Naive thymus-derived CD8-positive, alpha-beta T cell (primary cell): ENCODE data around the gene DUSP1. TPM values are rescaled to one million over a fixed set of nuclear protein-coding genes. Genes with fewer than 3 reads are reported as not detected.
A peak's percentile ranks its signal among the peaks of the same experiment; 100 is the strongest.
"Not testable (repeated sequence)": the region's sequence is repeated elsewhere in the genome, so short reads cannot be mapped to it uniquely, and the experiment has no call there.

ENCODE experiments used
- ATAC-seq, 2 donors: fragments of 150-1000 bp; cut with Tn5 transposase in 1 of 2; sonication (Bioruptor Pico), chemical (Tn5 transposase) in 1 of 2; 1 replicate in 1 of 2; 2 replicates in 1 of 2; pipeline ENCODE4 v1.10.0; 2021; ENCODE audit warnings: mild to moderate bottlenecking in 2 of 2, moderate library complexity in 2 of 2
- POLR2A ChIA-PET: fragments of 350-600 bp; sonication (Branson Sonifier 250); formaldehyde crosslinking; loops from one replicate; lab custom pipeline; 2021; ENCODE audit warnings: antibody characterized with exemption; lab: Charles Lee
- DNase-seq, 10 donors: peaks; one replicate each; pipeline versions ENCODE4 v3.0.0 to v3.0.0-alpha.2; 2020 to 2022
- H3K27ac Mint-ChIP-seq, 10 donors: one replicate each; pipeline ENCODE4 v1.8.0; 2020 to 2022; ENCODE audit warnings: mild to moderate bottlenecking in 10 of 10, mixed read lengths in 10 of 10, moderate library complexity in 4 of 10, inconsistent platforms in 1 of 10
- H3K27me3 Mint-ChIP-seq, 5 donors: one replicate each; pipeline ENCODE4 v1.8.0; 2021 to 2022; ENCODE audit warnings: mixed read lengths in 5 of 5
- H3K36me3 Mint-ChIP-seq, 3 donors: one replicate each; pipeline ENCODE4 v1.8.0; 2020 to 2022; ENCODE audit warnings: mixed read lengths in 3 of 3, mild to moderate bottlenecking in 2 of 3, inconsistent platforms in 1 of 3
- H3K4me1 Mint-ChIP-seq, 4 donors: one replicate each; pipeline ENCODE4 v1.8.0; 2021 to 2022; ENCODE audit warnings: mixed read lengths in 4 of 4
- H3K4me3 Mint-ChIP-seq, 10 donors: one replicate each; pipeline ENCODE4 v1.8.0; 2020 to 2022; ENCODE audit warnings: mild to moderate bottlenecking in 10 of 10, mixed read lengths in 10 of 10, moderate library complexity in 6 of 10, inconsistent platforms in 1 of 10
- H3K9me3 Mint-ChIP-seq, 9 donors: one replicate each; pipeline ENCODE4 v1.8.0; 2020 to 2022; ENCODE audit warnings: mixed read lengths in 9 of 9, mild to moderate bottlenecking in 3 of 9, inconsistent platforms in 1 of 9, moderate library complexity in 1 of 9
- polyA plus RNA-seq, 3 donors: library from polyadenylated mRNA; unstranded; fragments of 300-500 nt; fragmentation: Illumina TruSeq; gene quantifications; one replicate each; pipeline ENCODE4 v1.2.3, GENCODE V29; 2021
- total RNA-seq, 8 experiments: library from RNA in 2 of 8; stranded (reverse) in 2 of 8; gene quantifications; one replicate each; pipeline ENCODE4 v1.2.3 and lab custom pipeline; 2021 to 2026

Gene DUSP1
- total and polyA plus RNA-seq, 5 experiments from 2014 or later = 23.5 to 660 (median 102) TPM

GRCh38 chr5:172784162-172784561 is 13.2 kb upstream of the DUSP1 start:
- POLR2A ChIA-PET, ATAC-seq: not testable (repeated sequence)

GRCh38 chr5:172783319-172783718 is 12.3 kb upstream of the DUSP1 start:
- H3K27me3 Mint-ChIP-seq, H3K27ac Mint-ChIP-seq, DNase-seq, POLR2A ChIA-PET, H3K9me3 Mint-ChIP-seq, H3K36me3 Mint-ChIP-seq, H3K4me3 Mint-ChIP-seq, ATAC-seq, H3K4me1 Mint-ChIP-seq: not testable (repeated sequence)

More at GRCh38 chr5:172784162-172784561, 13.2 kb upstream of the DUSP1 start:
- H3K4me3 Mint-ChIP-seq, H3K4me1 Mint-ChIP-seq, DNase-seq, H3K27me3 Mint-ChIP-seq, H3K9me3 Mint-ChIP-seq, H3K36me3 Mint-ChIP-seq: not testable (repeated sequence)
- H3K27ac Mint-ChIP-seq = peak overlapping the region in 2 of 10 donors; percentile 3 to 61

GRCh38 chr5:172782169-172783039 is 11.4 kb upstream of the DUSP1 start:
- Mint-ChIP-seq H3K9me3 (no peaks in the 10 kb centered on the region), H3K36me3 (peaks cover 0 to 3% (median 0%) of the 10 kb centered on the region in 3 donors), H3K27me3 (no peaks in the 10 kb centered on the region), H3K4me3 (no peak overlapping the region), H3K27ac (no peak overlapping the region), H3K4me1 (peaks cover 8 to 15% (median 10%) of the 10 kb centered on the region in 4 donors)
- ATAC-seq (no peak), DNase-seq (no peak)
- POLR2A ChIA-PET = no interaction called here

DNA sequence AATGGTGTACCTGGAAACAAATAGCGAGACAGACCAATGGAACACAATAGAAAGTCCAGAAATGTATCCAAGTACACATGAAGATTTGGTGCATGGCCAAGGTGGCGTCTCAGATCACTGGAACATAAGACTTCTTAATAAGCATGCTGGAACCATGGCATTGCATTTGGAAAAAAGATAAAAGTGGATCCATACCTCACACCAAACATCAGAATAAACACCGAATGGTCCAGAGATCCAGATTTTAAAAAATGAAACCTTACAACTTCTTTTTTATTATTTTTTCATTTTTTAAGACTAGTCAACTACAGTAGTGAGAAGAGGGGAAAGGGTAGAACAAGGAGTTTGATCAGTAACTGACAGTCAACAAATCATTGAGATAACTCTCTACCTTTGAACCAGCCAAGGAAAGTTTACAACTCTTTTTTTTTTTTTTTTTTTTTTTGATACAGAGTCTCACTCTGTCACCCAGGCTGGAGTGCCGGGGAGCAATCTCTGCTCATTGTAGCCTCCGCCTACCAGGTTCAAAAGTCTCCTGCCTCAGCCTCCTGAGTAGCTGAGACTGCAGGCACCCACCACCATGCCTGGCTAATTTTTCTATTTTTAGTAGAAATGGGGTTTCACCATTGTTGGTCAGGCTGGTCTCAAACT is 8.8 kb upstream of the DUSP1 start:
- no peaks in the 10 kb centered on the region for H3K9me3 Mint-ChIP-seq
- ATAC-seq (no peak), DNase-seq (no peak)
- H3K27me3 Mint-ChIP-seq = no peaks in the 10 kb centered on the region
- POLR2A ChIA-PET = no interaction called here
- H3K27ac Mint-ChIP-seq = peak overlapping the region in 3 of 10 donors; percentile 19 to 56 (median 20)
- peaks cover 0 to 3% (median 0%) of the 10 kb centered on the region in 3 donors for H3K36me3 Mint-ChIP-seq
- peaks cover 11 to 37% (median 17%) of the 10 kb centered on the region in 4 donors for H3K4me1 Mint-ChIP-seq
- no peak overlapping the region for H3K4me3 Mint-ChIP-seq

DNA sequence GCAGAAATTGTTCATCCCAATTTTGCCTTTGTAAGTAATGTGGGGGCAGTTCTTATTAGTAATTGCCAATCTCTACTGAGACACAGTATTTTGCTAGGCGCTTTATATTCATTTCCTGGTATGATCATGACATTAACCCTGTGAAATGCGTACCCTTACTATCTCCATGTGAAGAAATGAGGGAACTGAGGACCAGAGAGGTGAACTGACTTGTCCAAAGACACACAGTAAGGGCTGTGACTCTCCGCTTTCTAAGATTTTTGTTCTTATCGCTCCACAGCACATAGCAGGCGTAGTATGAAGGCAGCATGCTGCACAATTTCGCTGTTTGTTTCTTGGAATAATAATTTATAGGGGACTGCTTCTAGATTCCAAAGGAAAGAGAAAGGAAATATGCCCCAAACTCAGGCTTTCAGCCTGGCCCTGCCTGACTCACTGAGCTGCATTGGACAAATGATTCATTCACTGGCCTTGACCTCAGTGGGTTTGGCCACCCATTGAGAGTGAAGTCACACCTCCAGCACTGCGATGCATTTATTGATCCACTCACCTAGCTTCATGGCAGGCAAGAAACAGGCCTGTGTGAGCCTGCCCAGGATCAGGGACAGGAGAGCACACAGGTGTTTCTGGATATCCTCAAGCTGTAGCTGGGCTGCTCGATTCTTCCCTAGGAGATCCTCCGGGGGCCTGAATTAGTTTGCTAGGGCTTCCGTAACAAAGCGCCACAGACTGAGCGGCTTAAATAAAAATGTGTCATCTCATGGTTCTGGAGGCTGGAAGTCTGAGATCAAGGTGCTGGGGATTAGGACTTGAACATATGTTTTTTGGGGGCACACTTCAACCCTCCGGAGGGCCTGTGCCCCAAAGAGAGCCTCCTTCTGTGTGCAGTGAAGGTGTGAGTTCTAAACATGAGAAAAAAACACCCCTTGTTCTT is 7.2 kb upstream of the DUSP1 start:
- peak; percentile 31 to 63 for ATAC-seq
- Mint-ChIP-seq H3K9me3 (no peaks in the 10 kb centered on the region), H3K4me1 (peaks cover 14 to 53% (median 31%) of the 10 kb centered on the region in 4 donors), H3K27me3 (no peaks in the 10 kb centered on the region), H3K4me3 (peak overlapping the region; percentile 20 to 82 (median 68)), H3K36me3 (peaks cover 0 to 3% (median 0%) of the 10 kb centered on the region in 3 donors), H3K27ac (peak overlapping the region; percentile 88 to 99 (median 94))
- POLR2A ChIA-PET = interaction anchor here (0.8 to 2.0 kb wide), 9 partner anchors 13 to 181 kb away, joined by 3 to 10 read pairs (median 4); partner anchors contain the start of genes ERGIC1 and RPL26L1
- DNase-seq = no peak

GRCh38 chr5:172776235-172776594 is 5.2 kb upstream of the DUSP1 start:
- ATAC-seq (no peak), DNase-seq (no peak)
- Mint-ChIP-seq H3K36me3 (peaks cover 0 to 4% (median 0%) of the 10 kb centered on the region in 3 donors), H3K27me3 (peaks cover 0 to 2% (median 0%) of the 10 kb centered on the region in 5 donors), H3K9me3 (no peaks in the 10 kb centered on the region), H3K4me1 (peaks cover 21 to 59% (median 41%) of the 10 kb centered on the region in 4 donors), H3K4me3 (no peak overlapping the region), H3K27ac (peak overlapping the region; percentile 18 to 98 (median 44))
- POLR2A ChIA-PET = interaction anchor here (1.0 to 2.5 kb wide), 2 partner anchors 11 to 282 kb away, joined by 3 to 9 read pairs; no protein-coding TSS in a partner anchor

DNA sequence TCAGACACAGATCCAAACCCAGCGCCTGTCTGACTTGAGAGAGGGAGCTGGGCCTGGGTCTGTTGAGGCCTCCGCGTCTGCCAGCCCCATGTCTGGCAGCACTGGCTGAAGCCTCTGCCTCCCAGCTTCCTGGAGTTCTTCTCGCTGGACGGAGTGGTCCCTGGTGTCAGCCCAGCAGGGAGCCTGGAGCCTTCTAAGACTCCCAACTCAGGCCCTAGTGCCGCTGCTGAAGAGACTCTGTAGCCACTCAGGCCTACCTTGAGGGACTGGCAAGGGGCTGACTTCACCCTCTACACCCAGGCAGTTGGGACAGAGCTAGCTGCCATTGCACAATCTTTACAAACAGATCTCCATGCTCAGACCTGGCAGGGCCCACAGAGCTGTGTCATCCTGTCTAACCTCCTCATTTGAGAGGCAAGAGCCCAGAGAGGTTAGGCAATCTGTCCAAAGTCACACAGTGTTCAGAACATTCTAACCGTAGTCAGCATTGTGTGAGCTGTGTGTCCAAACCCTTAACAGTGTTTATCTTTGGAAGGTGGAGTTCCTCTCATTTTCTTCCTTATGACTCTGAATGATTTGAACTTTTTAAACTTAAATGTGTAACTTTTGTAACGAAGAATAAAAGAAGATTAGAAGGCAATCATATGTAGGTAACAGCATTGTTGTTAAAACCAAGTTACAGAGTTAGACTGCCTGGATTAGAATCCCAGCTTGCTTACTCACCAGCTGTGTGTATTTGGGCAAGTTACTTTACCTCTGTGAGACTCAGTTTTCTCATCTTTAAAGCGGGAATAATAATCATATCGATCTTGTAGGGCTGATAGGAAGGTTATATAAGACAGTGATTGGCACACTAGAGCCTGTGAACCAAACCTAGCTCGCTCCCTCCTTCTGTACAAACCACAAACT is 4.6 kb upstream of the DUSP1 start:
- no peak for ATAC-seq
- POLR2A ChIA-PET = interaction anchor here (0.6 to 7.4 kb wide), 4 partner anchors 10 to 610 kb away, joined by 3 to 110 read pairs (median 6); partner anchors contain the start of gene ERGIC1
- DNase-seq = no peak
- Mint-ChIP-seq H3K36me3 (peaks cover 0 to 7% (median 0%) of the 10 kb centered on the region in 3 donors), H3K4me3 (no peak overlapping the region), H3K4me1 (peaks cover 24 to 59% (median 44%) of the 10 kb centered on the region in 4 donors), H3K27ac (peak overlapping the region; percentile 18 to 100 (median 58)), H3K27me3 (peaks cover 0 to 4% (median 0%) of the 10 kb centered on the region in 5 donors), H3K9me3 (no peaks in the 10 kb centered on the region)

GRCh38 chr5:172774561-172775315 is 3.7 kb upstream of the DUSP1 start:
- H3K4me3 Mint-ChIP-seq = peak overlapping the region in 5 of 10 donors; percentile 1 to 65 (median 53)
- H3K36me3 Mint-ChIP-seq = peaks cover 0 to 11% (median under 1%) of the 10 kb centered on the region in 3 donors
- peak overlapping the region; percentile 61 to 100 (median 93) for H3K27ac Mint-ChIP-seq
- H3K4me1 Mint-ChIP-seq = peaks cover 27 to 64% (median 50%) of the 10 kb centered on the region in 4 donors
- no peak for ATAC-seq
- H3K9me3 Mint-ChIP-seq = no peaks in the 10 kb centered on the region
- peaks cover 0 to 4% (median 0%) of the 10 kb centered on the region in 5 donors for H3K27me3 Mint-ChIP-seq
- POLR2A ChIA-PET = interaction anchor here (2.5 to 7.4 kb wide), 3 partner anchors 10 to 61 kb away, joined by 9 to 110 read pairs (median 56); partner anchors contain the start of gene ERGIC1
- no peak for DNase-seq

DNA sequence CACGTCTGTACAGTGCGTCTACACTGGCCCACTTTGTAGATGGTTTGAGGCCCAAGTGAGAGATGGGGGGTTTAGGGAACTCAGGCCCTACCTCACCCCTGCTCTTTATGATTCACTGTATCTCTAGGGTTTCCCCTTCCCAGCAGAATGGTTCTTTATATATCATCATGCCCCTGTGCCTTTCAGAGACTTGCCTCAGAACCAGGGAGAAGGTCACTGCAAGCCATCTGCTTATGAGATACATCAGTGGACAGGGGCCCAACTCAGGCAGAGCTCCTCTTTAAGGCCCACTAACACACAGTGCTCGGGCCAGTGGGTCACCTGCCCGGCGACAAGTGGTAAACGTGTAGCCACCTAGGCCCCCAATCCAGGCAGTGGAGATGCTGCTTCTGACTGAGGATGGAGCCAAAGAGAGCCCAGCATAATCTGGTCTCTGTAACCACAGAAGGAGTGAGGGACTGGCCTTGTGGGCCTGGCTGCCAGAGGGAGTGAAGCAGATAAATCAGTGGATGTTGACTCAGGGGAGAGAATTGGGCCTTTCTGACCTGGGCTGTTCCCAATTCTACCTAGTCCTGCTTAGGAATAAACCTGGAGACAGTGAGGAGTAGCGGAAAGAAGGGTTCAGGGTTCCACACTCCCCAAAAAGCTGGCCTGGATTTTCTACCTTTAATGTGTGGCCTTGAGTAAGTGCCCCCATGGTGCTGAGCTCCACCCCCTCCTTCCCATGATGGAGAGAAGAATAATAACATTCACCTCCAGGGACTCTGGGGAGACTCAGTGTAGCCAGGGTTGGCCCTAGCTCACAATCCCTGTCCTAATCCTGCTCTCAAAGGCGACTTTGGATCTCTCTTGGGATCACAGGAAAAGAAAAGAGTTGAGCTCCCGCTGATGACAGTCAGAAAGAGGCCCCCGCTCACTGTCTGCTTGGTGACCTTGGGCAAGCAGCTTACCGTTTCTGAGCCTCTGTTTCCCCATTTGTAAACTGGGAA is 2.8 kb upstream of the DUSP1 start:
- no peak for ATAC-seq
- no peak for DNase-seq
- Mint-ChIP-seq H3K4me3 (peak overlapping the region; percentile 36 to 97 (median 90)), H3K27ac (peak overlapping the region; percentile 83 to 100 (median 100)), H3K9me3 (no peaks in the 10 kb centered on the region), H3K36me3 (peaks cover 0 to 21% (median 10%) of the 10 kb centered on the region in 3 donors), H3K27me3 (peaks cover 0 to 4% (median 0%) of the 10 kb centered on the region in 5 donors), H3K4me1 (peaks cover 32 to 74% (median 60%) of the 10 kb centered on the region in 4 donors)
- POLR2A ChIA-PET = interaction anchor here (0.9 to 7.4 kb wide), 7 partner anchors 34 to 1386 kb away, joined by 3 to 110 read pairs (median 4); partner anchors contain the start of genes CREBRF, ERGIC1 and NPM1
